Measurements from ENCODE around the gene SMG5. TPM values are rescaled to one million over a fixed set of nuclear protein-coding genes. Genes with fewer than 3 reads are reported as not detected.

The SMG5 gene
- total RNA-seq, 1 donor from 2014 or later: 45.9 TPM

GRCh38 chr1:156212833-156213643 is 69.6 kb downstream of the SMG5 start, which contains the start of gene PMF1:
Gene PMF1 (plus strand): TSS chr1:156213007. CDS start chr1:156213016, 9 bp downstream.
- Histone ChIP-seq H2AFZ (replicated peaks) (peak within 1 kb of the TSS; percentile 98), H3K9ac (peak within 1 kb of the TSS; percentile 92), H4K20me1 (ENCODE audit: low read depth) (peaks cover 9% of the 10 kb centered on the region), H3K79me2 (ENCODE audit: low read depth) (peaks cover 40% of the 10 kb centered on the region), H3K27me3 (no peaks in the 10 kb centered on the region), H3K4me3 (peak within 1 kb of the TSS; percentile 82), H3F3A (ENCODE audit: low read depth) (peaks cover 6% of the 10 kb centered on the region), H3K4me2 (peak within 1 kb of the TSS; percentile 93), H3K36me3 (no peaks in the 10 kb centered on the region), H3K27ac (peak within 1 kb of the TSS; percentile 97), H3K9me3 (ENCODE audit: low read depth) (no peaks in the 10 kb centered on the region), H3K4me1 (peaks cover 10% of the 10 kb centered on the region)
- no peaks in the 10 kb centered on the region for H3K9me3 Mint-ChIP-seq
- peak within 1 kb of the TSS; percentile 94 for H3K4me3 Mint-ChIP-seq
- H3K36me3 Mint-ChIP-seq: peaks cover 7% of the 10 kb centered on the region
- peaks cover 12% of the 10 kb centered on the region for H3K4me1 Mint-ChIP-seq
- TF ChIP-seq EZH2phosphoT487 (IDR thresholded peaks at IDR 0.05): no peak
- no peak for TF ChIP-seq CTCF (IDR thresholded peaks at IDR 0.05)
- TF ChIP-seq EZH2 (IDR thresholded peaks at IDR 0.05): no peak
- DNase-seq (ENCODE audit: low spot score): peak; percentile 97
- peaks cover 2% of the 10 kb centered on the region for H3K27me3 Mint-ChIP-seq (ENCODE audit: insufficient read depth, low read depth)
- peak within 1 kb of the TSS; percentile 98 for H3K27ac Mint-ChIP-seq

- DNase-seq (ENCODE audit: low spot score): no peak
- Histone ChIP-seq H2AFZ (replicated peaks) (no peak overlapping the region), H3K9me3 (ENCODE audit: low read depth) (no peaks in the 10 kb centered on the region), H3K4me2 (peak overlapping the region; percentile 93), H3K36me3 (no peaks in the 10 kb centered on the region), H3K4me1 (peaks cover 10% of the 10 kb centered on the region), H4K20me1 (ENCODE audit: low read depth) (peaks cover 9% of the 10 kb centered on the region), H3K79me2 (ENCODE audit: low read depth) (peaks cover 32% of the 10 kb centered on the region), H3K9ac (peak overlapping the region; percentile 92), H3K4me3 (peak overlapping the region; percentile 82), H3K27me3 (no peaks in the 10 kb centered on the region), H3F3A (ENCODE audit: low read depth) (peaks cover 6% of the 10 kb centered on the region), H3K27ac (peak overlapping the region; percentile 19)
- peaks cover 7% of the 10 kb centered on the region for H3K36me3 Mint-ChIP-seq
- peak overlapping the region; percentile 94 for H3K4me3 Mint-ChIP-seq
- TF ChIP-seq CTCF (IDR thresholded peaks at IDR 0.05) (no peak), EZH2phosphoT487 (IDR thresholded peaks at IDR 0.05) (no peak), EZH2 (IDR thresholded peaks at IDR 0.05) (no peak)
- H3K9me3 Mint-ChIP-seq: no peaks in the 10 kb centered on the region
- H3K27me3 Mint-ChIP-seq (ENCODE audit: insufficient read depth, low read depth): peaks cover 2% of the 10 kb centered on the region
- H3K4me1 Mint-ChIP-seq: peaks cover 12% of the 10 kb centered on the region
- H3K27ac Mint-ChIP-seq: peak overlapping the region; percentile 98
These were observed 70.5 kb downstream of the SMG5 start for GRCh38 chr1:156212130-156212529.

DNA sequence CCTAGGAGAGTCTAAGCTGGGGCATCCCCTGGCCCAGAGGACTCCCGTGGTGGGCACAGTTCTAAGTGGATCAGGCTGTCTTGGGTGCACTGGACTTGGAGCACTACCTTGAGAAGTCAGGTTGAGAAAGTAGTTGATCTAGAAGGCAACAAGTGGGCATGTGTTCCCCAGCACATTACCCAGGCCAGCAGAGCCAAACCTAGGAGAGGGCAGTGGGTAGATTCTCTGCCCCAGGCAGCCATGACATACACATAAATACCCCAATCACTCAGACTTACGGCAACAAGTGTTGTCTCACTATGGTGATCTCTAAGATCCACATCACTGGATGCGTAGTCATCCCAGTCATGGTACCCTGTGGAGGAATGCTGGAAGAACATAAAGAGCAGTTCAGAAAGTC is 71.4 kb downstream of the SMG5 start:
- Histone ChIP-seq H3K4me2 (no peak overlapping the region), H3K9me3 (ENCODE audit: low read depth) (no peaks in the 10 kb centered on the region), H3K36me3 (no peaks in the 10 kb centered on the region), H3K27me3 (no peaks in the 10 kb centered on the region), H3K4me1 (peaks cover 10% of the 10 kb centered on the region), H4K20me1 (ENCODE audit: low read depth) (peaks cover 9% of the 10 kb centered on the region), H3K27ac (no peak overlapping the region), H3K79me2 (ENCODE audit: low read depth) (peaks cover 31% of the 10 kb centered on the region), H3K9ac (no peak overlapping the region), H2AFZ (replicated peaks) (no peak overlapping the region), H3K4me3 (no peak overlapping the region), H3F3A (ENCODE audit: low read depth) (peaks cover 6% of the 10 kb centered on the region)
- no peaks in the 10 kb centered on the region for H3K9me3 Mint-ChIP-seq
- no peak for DNase-seq (ENCODE audit: low spot score)
- H3K4me3 Mint-ChIP-seq: peak overlapping the region; percentile 18
- no peak overlapping the region for H3K27ac Mint-ChIP-seq
- H3K36me3 Mint-ChIP-seq: peaks cover 7% of the 10 kb centered on the region
- peaks cover 2% of the 10 kb centered on the region for H3K27me3 Mint-ChIP-seq (ENCODE audit: insufficient read depth, low read depth)
- TF ChIP-seq EZH2 (IDR thresholded peaks at IDR 0.05) (no peak), EZH2phosphoT487 (IDR thresholded peaks at IDR 0.05) (no peak), CTCF (IDR thresholded peaks at IDR 0.05) (no peak)
- H3K4me1 Mint-ChIP-seq: peaks cover 12% of the 10 kb centered on the region

All from neural progenitor cell (in vitro differentiated cells).